ENCODE measurements around the gene SH2D3A.

Gene SH2D3A

GRCh38 chr19:6724631-6725492, 42.4 kb downstream of the SH2D3A start:
- TF ChIP-seq EZH2 (IDR thresholded peaks at IDR 0.05; ENCODE audit: borderline replicate concordance, low read length): no peak
- TF ChIP-seq CTCF (IDR thresholded peaks at IDR 0.05; ENCODE audit: low read length): no peak
- no peak overlapping the region for H3K4me3 ChIP-seq (ENCODE audit: low read depth, low read length, poor library complexity, severe bottlenecking)
- no peaks in the 10 kb centered on the region for H4K20me1 ChIP-seq (ENCODE audit: insufficient read depth, low read length)
- H3K9me3 ChIP-seq (ENCODE audit: low read length): no peaks in the 10 kb centered on the region
- H3K27me3 ChIP-seq (ENCODE audit: insufficient read depth, low read length): no peaks in the 10 kb centered on the region; the same call in 1 of the 2 replicates
- H3K9me2 ChIP-seq (ENCODE audit: low read depth, low read length): no peaks in the 10 kb centered on the region
- H3K79me2 ChIP-seq (ENCODE audit: insufficient read depth, low read length): no peaks in the 10 kb centered on the region
- no peak overlapping the region for H3K4me2 ChIP-seq (ENCODE audit: low read length)
- no peak overlapping the region for H3K27ac ChIP-seq (ENCODE audit: low read depth, low read length, poor library complexity, severe bottlenecking)
- H3K9ac ChIP-seq (ENCODE audit: low read length): no peak overlapping the region
- no peaks in the 10 kb centered on the region for H3F3A ChIP-seq (ENCODE audit: insufficient read depth, low read length)
- no peaks in the 10 kb centered on the region; the same call in 1 of the 2 replicates for H3K36me3 ChIP-seq (ENCODE audit: insufficient read depth, low read length)
- peaks cover 37% of the 10 kb centered on the region for H3K4me1 ChIP-seq (ENCODE audit: insufficient read depth, low read length, severe bottlenecking)
- H2AFZ ChIP-seq (ENCODE audit: low read length): no peak overlapping the region

GRCh38 chr19:6723738-6724137, 43.5 kb downstream of the SH2D3A start:
- no peak overlapping the region for H3K4me2 ChIP-seq (ENCODE audit: low read length)
- no peak overlapping the region for H3K9ac ChIP-seq (ENCODE audit: low read length)
- H3K9me3 ChIP-seq (ENCODE audit: low read length): no peaks in the 10 kb centered on the region
- no peaks in the 10 kb centered on the region; the same call in 1 of the 2 replicates for H3K27me3 ChIP-seq (ENCODE audit: insufficient read depth, low read length)
- TF ChIP-seq EZH2 (IDR thresholded peaks at IDR 0.05; ENCODE audit: borderline replicate concordance, low read length) (no peak), CTCF (IDR thresholded peaks at IDR 0.05; ENCODE audit: low read length) (no peak)
- no peaks in the 10 kb centered on the region for H4K20me1 ChIP-seq (ENCODE audit: insufficient read depth, low read length)
- H3K4me3 ChIP-seq (ENCODE audit: low read depth, low read length, poor library complexity, severe bottlenecking): no peak overlapping the region
- no peaks in the 10 kb centered on the region for H3F3A ChIP-seq (ENCODE audit: insufficient read depth, low read length)
- no peaks in the 10 kb centered on the region for H3K79me2 ChIP-seq (ENCODE audit: insufficient read depth, low read length)
- no peak overlapping the region for H3K27ac ChIP-seq (ENCODE audit: low read depth, low read length, poor library complexity, severe bottlenecking)
- peaks cover 35% of the 10 kb centered on the region for H3K4me1 ChIP-seq (ENCODE audit: insufficient read depth, low read length, severe bottlenecking)
- no peaks in the 10 kb centered on the region for H3K9me2 ChIP-seq (ENCODE audit: low read depth, low read length)
- no peaks in the 10 kb centered on the region for H3K36me3 ChIP-seq (ENCODE audit: insufficient read depth, low read length)
- H2AFZ ChIP-seq (ENCODE audit: low read length): no peak overlapping the region

GRCh38 chr19:6723108-6723618, 44.1 kb downstream of the SH2D3A start:
- Histone ChIP-seq H3K4me2 (ENCODE audit: low read length) (no peak overlapping the region), H2AFZ (ENCODE audit: low read length) (no peak overlapping the region), H3K4me1 (ENCODE audit: insufficient read depth, low read length, severe bottlenecking) (peaks cover 30% of the 10 kb centered on the region), H3K4me3 (ENCODE audit: low read depth, low read length, poor library complexity, severe bottlenecking) (no peak overlapping the region), H3K27ac (ENCODE audit: low read depth, low read length, poor library complexity, severe bottlenecking) (no peak overlapping the region), H3K79me2 (ENCODE audit: insufficient read depth, low read length) (no peaks in the 10 kb centered on the region), H3F3A (ENCODE audit: insufficient read depth, low read length) (no peaks in the 10 kb centered on the region), H4K20me1 (ENCODE audit: insufficient read depth, low read length) (no peaks in the 10 kb centered on the region), H3K9me3 (ENCODE audit: low read length) (no peaks in the 10 kb centered on the region), H3K27me3 (ENCODE audit: insufficient read depth, low read length) (no peaks in the 10 kb centered on the region; the same call in 1 of the 2 replicates), H3K9ac (ENCODE audit: low read length) (no peak overlapping the region), H3K9me2 (ENCODE audit: low read depth, low read length) (no peaks in the 10 kb centered on the region), H3K36me3 (ENCODE audit: insufficient read depth, low read length) (no peaks in the 10 kb centered on the region)
- TF ChIP-seq EZH2 (IDR thresholded peaks at IDR 0.05; ENCODE audit: borderline replicate concordance, low read length): no peak
- TF ChIP-seq CTCF (IDR thresholded peaks at IDR 0.05; ENCODE audit: low read length): no peak
